CD4-positive, alpha-beta T cell (primary cell): Measurements from ENCODE around the gene SNX7. TPM values are rescaled to one million over a fixed set of nuclear protein-coding genes. Genes with fewer than 3 reads are reported as not detected.

Experiments
- ATAC-seq: fragments of 200-7000 bp; cut with Tn5 transposase; one replicate; pipeline ENCODE4 v1.10.0; 2022; ENCODE audit warnings: mild to moderate bottlenecking; ENCODE audit not compliant: poor library complexity
- CTCF ChIA-PET: fragments of 350-600 bp; sonication (Branson Sonifier 250); formaldehyde crosslinking; loops from one replicate; lab custom pipeline; 2021; ENCODE audit warnings: antibody characterized with exemption, inconsistent platforms; lab: Charles Lee
- POLR2A ChIA-PET: fragments of 350-600 bp; sonication (Branson Sonifier 250); formaldehyde crosslinking; loops from one replicate; lab custom pipeline; 2021; ENCODE audit warnings: antibody characterized with exemption, inconsistent platforms; lab: Charles Lee
- DNase-seq, 14 experiments: peaks; one replicate each; pipeline ENCODE4 v3.0.0-alpha.2; 2013 to 2020; ENCODE audit warnings: mixed read lengths in 2 of 14
- H3K27ac ChIP-seq, 2 donors: one replicate each; pipeline versions ENCODE4 v1.5.1 to v1.7.0; 2013; ENCODE audit warnings: low read length in 2 of 2, low read depth in 1 of 2, mild to moderate bottlenecking in 1 of 2
- H3K27me3 ChIP-seq, 2 experiments: 1 replicate in 1 of 2; 2 replicates in 1 of 2; pipeline versions ENCODE4 v1.6.1 to v1.7.0; 2013; ENCODE audit warnings: low read length in 2 of 2, control low read depth in 1 of 2, mild to moderate bottlenecking in 1 of 2, moderate library complexity in 1 of 2; ENCODE audit not compliant: insufficient read depth in 2 of 2, control insufficient read depth in 1 of 2
- H3K36me3 ChIP-seq: one replicate; pipeline ENCODE4 v1.6.1; 2013; ENCODE audit warnings: low read length, control low read depth; ENCODE audit not compliant: insufficient read depth
- H3K4me1 ChIP-seq: one replicate; pipeline ENCODE4 v1.6.1; 2013; ENCODE audit warnings: low read length, control low read depth; ENCODE audit not compliant: insufficient read depth
- H3K4me3 ChIP-seq: one replicate; pipeline ENCODE4 v1.5.1; 2013; ENCODE audit warnings: mild to moderate bottlenecking, low read length, moderate library complexity
- H3K9me3 ChIP-seq, 2 experiments: 1 replicate in 1 of 2; 2 replicates in 1 of 2; pipeline versions ENCODE4 v1.6.1 to v1.7.0; 2013; ENCODE audit warnings: low read length in 2 of 2, mild to moderate bottlenecking in 2 of 2, control low read depth in 1 of 2, moderate library complexity in 1 of 2; ENCODE audit not compliant: control insufficient read depth in 1 of 2, insufficient read depth in 1 of 2
- H3K27ac Mint-ChIP-seq: one replicate; pipeline ENCODE4 v1.8.0; 2020; ENCODE audit warnings: mixed read lengths
- H3K27me3 Mint-ChIP-seq: one replicate; pipeline ENCODE4 v1.8.0; 2021; ENCODE audit warnings: mixed read lengths
- H3K36me3 Mint-ChIP-seq: one replicate; pipeline ENCODE4 v1.8.0; 2021; ENCODE audit warnings: low read depth, mixed read lengths
- H3K4me1 Mint-ChIP-seq: one replicate; pipeline ENCODE4 v1.8.0; 2021; ENCODE audit warnings: low read depth, mixed read lengths
- H3K4me3 Mint-ChIP-seq: one replicate; pipeline ENCODE4 v1.8.0; 2020; ENCODE audit warnings: mild to moderate bottlenecking, mixed read lengths
- H3K9me3 Mint-ChIP-seq: one replicate; pipeline ENCODE4 v1.8.0; 2020; ENCODE audit warnings: mixed read lengths
- CTCF ChIP-seq: fragments of 200-600 bp; IDR thresholded peaks from one replicate; pipeline ENCODE4 v1.8.0; 2022; ENCODE audit warnings: antibody characterized with exemption, mild to moderate bottlenecking
- intact Hi-C, 2 experiments: fragments of 100-400 bp; cut with DNase I in 1 of 2; cut with micrococcal nuclease in 1 of 2; formaldehyde crosslinking; loops; one replicate each; pipeline versions ENCODE4 v1.15.1 to v1.9.0; 2023 to 2025; cut with DNase I, micrococcal nuclease
- total RNA-seq, 174 experiments: library from RNA in 2 of 174; stranded (reverse) in 2 of 174; gene quantifications; one replicate each; pipeline ENCODE4 v1.2.3 and lab custom pipeline; 2021 to 2026

SNX7 gene
- total RNA-seq, 2 experiments from 2014 or later: not detected

- intact Hi-C loops: no loop called here
- POLR2A ChIA-PET: no interaction called here
- no peak overlapping the region for H3K27ac Mint-ChIP-seq
Observed at GRCh38 chr1:98692482-98692881, 31.0 kb downstream of the SNX7 start.

GRCh38 chr1:98693385-98693784 lies 31.9 kb downstream of the SNX7 start:
- no peak for DNase-seq
- ChIA-PET POLR2A (no interaction called here), CTCF (no interaction called here)
- Histone ChIP-seq H3K9me3 (no peaks in the 10 kb centered on the region), H3K27ac (no peak overlapping the region), H3K4me3 (no peak overlapping the region), H3K36me3 (no peaks in the 10 kb centered on the region), H3K27me3 (no peaks in the 10 kb centered on the region), H3K4me1 (no peaks in the 10 kb centered on the region)
- TF ChIP-seq CTCF: no peak
- H3K36me3 Mint-ChIP-seq: no peaks in the 10 kb centered on the region
- no peak for ATAC-seq
- H3K9me3 Mint-ChIP-seq: no peaks in the 10 kb centered on the region
- H3K27me3 Mint-ChIP-seq: peaks cover 8% of the 10 kb centered on the region
- H3K27ac Mint-ChIP-seq: no peak overlapping the region
- no peaks in the 10 kb centered on the region for H3K4me1 Mint-ChIP-seq
- no peak overlapping the region for H3K4me3 Mint-ChIP-seq
- intact Hi-C loops: no loop called here

More at GRCh38 chr1:98692482-98692881, 31.0 kb downstream of the SNX7 start:
- H3K27me3 Mint-ChIP-seq: peaks cover 10% of the 10 kb centered on the region
- Histone ChIP-seq H3K4me3 (no peak overlapping the region), H3K27ac (no peak overlapping the region), H3K36me3 (no peaks in the 10 kb centered on the region), H3K27me3 (no peaks in the 10 kb centered on the region), H3K9me3 (no peaks in the 10 kb centered on the region), H3K4me1 (no peaks in the 10 kb centered on the region)
- no peaks in the 10 kb centered on the region for H3K36me3 Mint-ChIP-seq
- DNase-seq: no peak
- CTCF ChIA-PET: no interaction called here
- no peak overlapping the region for H3K4me3 Mint-ChIP-seq
- TF ChIP-seq CTCF: no peak
- no peaks in the 10 kb centered on the region for H3K4me1 Mint-ChIP-seq
- H3K9me3 Mint-ChIP-seq: no peaks in the 10 kb centered on the region
- ATAC-seq: no peak

DNA sequence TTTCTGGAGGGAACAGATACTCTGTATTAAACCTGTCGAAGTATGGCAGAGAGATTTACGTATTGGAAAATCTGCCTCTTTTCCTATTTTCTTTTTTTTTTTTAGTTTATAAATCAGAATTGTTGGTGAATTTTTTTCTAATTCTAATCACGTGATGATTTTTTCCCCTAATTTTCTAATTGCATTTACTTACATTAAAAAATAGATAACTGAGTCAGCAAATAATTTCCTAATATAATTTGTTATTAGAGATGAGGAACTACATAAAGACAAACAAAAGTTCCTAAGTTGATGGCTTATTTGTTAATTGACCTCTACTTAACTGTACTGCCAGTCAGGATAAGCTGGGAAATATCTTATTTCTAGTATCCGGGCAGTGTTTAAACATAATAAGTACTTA lies 34.6 kb downstream of the SNX7 start:
- H3K27ac ChIP-seq: no peak overlapping the region
- no peaks in the 10 kb centered on the region for H3K36me3 ChIP-seq
- H3K4me3 ChIP-seq: no peak overlapping the region
- intact Hi-C loops: no loop called here
- Mint-ChIP-seq H3K4me1 (no peaks in the 10 kb centered on the region), H3K9me3 (no peaks in the 10 kb centered on the region), H3K27ac (no peak overlapping the region), H3K4me3 (no peak overlapping the region), H3K27me3 (no peaks in the 10 kb centered on the region), H3K36me3 (no peaks in the 10 kb centered on the region)
- H3K4me1 ChIP-seq: no peaks in the 10 kb centered on the region
- TF ChIP-seq CTCF: no peak
- ChIA-PET POLR2A (no interaction called here), CTCF (no interaction called here)
- no peaks in the 10 kb centered on the region for H3K9me3 ChIP-seq
- H3K27me3 ChIP-seq: no peaks in the 10 kb centered on the region
- ATAC-seq (no peak), DNase-seq (no peak)
